ENCODE measurements around the gene PPP2R2D.

PPP2R2D gene

GRCh38 chr10:132003282-132003924, 102.6 kb downstream of the PPP2R2D start:
- DNase-seq = no peak

GRCh38 chr10:132004052-132004451, 103.2 kb downstream of the PPP2R2D start:
- no peak for DNase-seq

DNA sequence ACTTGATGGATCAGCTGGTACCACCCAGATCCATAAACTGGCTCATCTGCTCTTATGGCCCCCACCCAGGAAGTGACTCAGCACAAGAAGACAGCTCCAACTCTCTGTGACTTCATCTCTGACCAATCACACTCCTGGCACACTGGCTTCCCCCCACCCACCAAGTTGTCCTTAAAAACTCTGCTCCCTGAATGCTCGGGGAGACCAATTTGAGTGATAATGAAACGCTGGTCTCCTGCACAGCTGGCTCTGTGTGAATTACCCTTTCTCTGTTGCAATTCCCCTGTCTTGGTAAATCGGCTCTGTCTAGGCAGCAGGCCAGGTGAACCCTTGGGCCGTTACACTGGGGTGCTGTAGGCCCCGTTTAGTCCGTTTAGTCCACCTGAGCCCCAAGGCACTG, 104.3 kb downstream of the PPP2R2D start:
- DNase-seq = no peak

DNA sequence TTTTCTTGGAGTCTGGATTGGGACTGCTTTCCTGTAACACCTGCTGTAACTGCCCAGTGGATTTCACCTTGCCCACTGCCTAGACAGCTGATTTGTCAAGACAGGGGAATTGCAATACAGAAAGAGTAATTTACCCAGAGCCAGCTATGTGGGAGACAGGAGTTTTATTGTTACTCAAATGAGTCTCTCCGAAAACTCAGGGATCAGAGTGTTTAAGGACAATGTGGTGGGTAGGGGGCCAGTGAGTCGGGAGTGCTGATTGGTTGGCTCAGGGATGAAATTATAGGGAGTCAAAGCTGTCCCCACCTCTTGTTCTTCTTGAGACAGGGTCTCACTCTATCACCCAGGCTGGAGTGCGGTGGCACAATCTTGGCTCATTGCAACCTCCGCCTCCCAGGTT, 106.2 kb downstream of the PPP2R2D start:
- no peak for DNase-seq

DNA sequence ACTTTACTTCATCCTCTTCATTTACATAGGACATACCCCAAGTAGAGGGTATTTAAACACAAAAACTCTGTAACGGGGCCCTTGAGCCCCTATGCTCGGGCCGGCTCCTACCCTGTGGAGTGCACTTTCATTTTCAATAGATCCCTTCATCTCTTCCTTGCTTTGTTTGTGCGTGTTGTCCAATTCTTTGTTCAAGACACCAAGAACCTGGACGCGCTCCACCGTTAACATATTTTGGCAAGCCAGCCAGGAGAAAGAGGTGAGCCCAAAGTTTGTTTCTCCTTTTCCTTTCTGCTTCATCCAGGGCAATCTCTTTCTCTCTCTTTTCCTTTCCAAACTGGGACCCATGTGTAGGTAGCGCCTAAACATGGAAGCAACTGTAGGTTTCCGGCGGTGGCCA, 106.9 kb downstream of the PPP2R2D start:
- DNase-seq = no peak

All from COR-L47 (cell line).